ENCODE measurements around the gene ANK3.

The ANK3 gene

GRCh38 chr10:60147576-60148265, 242.0 kb downstream of the ANK3 start:
- H4K20me1 ChIP-seq (ENCODE audit: insufficient read depth, low read length) = no peaks in the 10 kb centered on the region
- no peaks in the 10 kb centered on the region for H3K27me3 ChIP-seq (replicated peaks; ENCODE audit: insufficient read depth, low read length)
- TF ChIP-seq CTCF (IDR thresholded peaks at IDR 0.05; ENCODE audit: low read length) (no peak), EZH2phosphoT487 (IDR thresholded peaks at IDR 0.05; ENCODE audit: low read length) (no peak), EZH2 (optimal IDR thresholded peaks at IDR 0.05; ENCODE audit: low read depth, low read length) (no peak)
- H3K9me2 ChIP-seq (replicated peaks; ENCODE audit: insufficient read depth, low read length) = no peaks in the 10 kb centered on the region
- no peaks in the 10 kb centered on the region for H3K36me3 ChIP-seq (replicated peaks; ENCODE audit: insufficient read depth, low read length)
- H3K9ac ChIP-seq (ENCODE audit: low read length) = no peak overlapping the region
- no peak overlapping the region for H2AFZ ChIP-seq (ENCODE audit: low read length)
- no peak overlapping the region for H3K27ac ChIP-seq (ENCODE audit: low read length)
- no peaks in the 10 kb centered on the region for H3K9me3 ChIP-seq (replicated peaks; ENCODE audit: insufficient read depth, low read length)
- H3K4me3 ChIP-seq (ENCODE audit: low read length) = no peak overlapping the region
- no peaks in the 10 kb centered on the region for H3K79me2 ChIP-seq (ENCODE audit: low read length)
- no peaks in the 10 kb centered on the region for H3K4me1 ChIP-seq (ENCODE audit: low read length)
- H3K4me2 ChIP-seq (ENCODE audit: low read depth, low read length) = no peak overlapping the region
- no peaks in the 10 kb centered on the region for H3F3A ChIP-seq (ENCODE audit: insufficient read depth, low read length)
- no peak for DNase-seq

GRCh38 chr10:60147025-60147424, 242.7 kb downstream of the ANK3 start:
- Histone ChIP-seq H4K20me1 (ENCODE audit: insufficient read depth, low read length) (no peaks in the 10 kb centered on the region), H3K36me3 (replicated peaks; ENCODE audit: insufficient read depth, low read length) (no peaks in the 10 kb centered on the region), H3K27me3 (replicated peaks; ENCODE audit: insufficient read depth, low read length) (no peaks in the 10 kb centered on the region), H2AFZ (ENCODE audit: low read length) (no peak overlapping the region), H3K4me2 (ENCODE audit: low read depth, low read length) (no peak overlapping the region), H3K4me3 (ENCODE audit: low read length) (no peak overlapping the region), H3K27ac (ENCODE audit: low read length) (no peak overlapping the region), H3F3A (ENCODE audit: insufficient read depth, low read length) (no peaks in the 10 kb centered on the region), H3K9ac (ENCODE audit: low read length) (no peak overlapping the region), H3K9me3 (replicated peaks; ENCODE audit: insufficient read depth, low read length) (no peaks in the 10 kb centered on the region), H3K79me2 (ENCODE audit: low read length) (no peaks in the 10 kb centered on the region), H3K4me1 (ENCODE audit: low read length) (no peaks in the 10 kb centered on the region), H3K9me2 (replicated peaks; ENCODE audit: insufficient read depth, low read length) (no peaks in the 10 kb centered on the region)
- TF ChIP-seq EZH2 (optimal IDR thresholded peaks at IDR 0.05; ENCODE audit: low read depth, low read length) (no peak), EZH2phosphoT487 (IDR thresholded peaks at IDR 0.05; ENCODE audit: low read length) (no peak), CTCF (IDR thresholded peaks at IDR 0.05; ENCODE audit: low read length) (no peak)
- DNase-seq = no peak

- TF ChIP-seq EZH2 (optimal IDR thresholded peaks at IDR 0.05; ENCODE audit: low read depth, low read length) = no peak
- TF ChIP-seq EZH2phosphoT487 (IDR thresholded peaks at IDR 0.05; ENCODE audit: low read length) = no peak
- no peak for TF ChIP-seq CTCF (IDR thresholded peaks at IDR 0.05; ENCODE audit: low read length)
- no peaks in the 10 kb centered on the region for H3F3A ChIP-seq (ENCODE audit: insufficient read depth, low read length)
- peaks cover 8% of the 10 kb centered on the region for H3K4me1 ChIP-seq (ENCODE audit: low read length)
- no peak overlapping the region for H3K9ac ChIP-seq (ENCODE audit: low read length)
- no peaks in the 10 kb centered on the region for H3K9me3 ChIP-seq (replicated peaks; ENCODE audit: insufficient read depth, low read length)
- H3K4me3 ChIP-seq (ENCODE audit: low read length) = no peak overlapping the region
- no peaks in the 10 kb centered on the region for H3K9me2 ChIP-seq (replicated peaks; ENCODE audit: insufficient read depth, low read length)
- DNase-seq = no peak
- H3K27ac ChIP-seq (ENCODE audit: low read length) = no peak overlapping the region
- no peak overlapping the region for H2AFZ ChIP-seq (ENCODE audit: low read length)
- no peaks in the 10 kb centered on the region for H4K20me1 ChIP-seq (ENCODE audit: insufficient read depth, low read length)
- H3K27me3 ChIP-seq (replicated peaks; ENCODE audit: insufficient read depth, low read length) = no peaks in the 10 kb centered on the region
- H3K4me2 ChIP-seq (ENCODE audit: low read depth, low read length) = no peak overlapping the region
- H3K36me3 ChIP-seq (replicated peaks; ENCODE audit: insufficient read depth, low read length) = no peaks in the 10 kb centered on the region
- H3K79me2 ChIP-seq (ENCODE audit: low read length) = no peaks in the 10 kb centered on the region
Observed at GRCh38 chr10:60144099-60144498, 245.6 kb downstream of the ANK3 start.

Measured in MM.1S (cell line).